GM12878 (cell line): Measurements from ENCODE around the gene SLIT1. TPM values are rescaled to one million over a fixed set of nuclear protein-coding genes. Genes with fewer than 3 reads are reported as not detected.

Experiments
- BCL3 ChIP-seq: IDR thresholded peaks from 2 replicates; pipeline ENCODE4 v1.6.1; 2011; ENCODE audit warnings: borderline replicate concordance, low read depth, mild to moderate bottlenecking, moderate library complexity, low read length; ENCODE audit not compliant: insufficient read depth, poor library complexity, severe bottlenecking
- EP300 ChIP-seq, 2 experiments: fragments of 150-350 bp in 1 of 2; IDR thresholded peaks; 2 replicates each; pipeline ENCODE4 v1.6.1; 2011 to 2012; ENCODE audit warnings: low read depth in 2 of 2, low read length in 2 of 2, borderline replicate concordance in 1 of 2, improper control_type of control experiment in 1 of 2, inconsistent platforms in 1 of 2; ENCODE audit not compliant: control insufficient read depth in 1 of 2
- ESRRA ChIP-seq: IDR thresholded peaks from 2 replicates; pipeline ENCODE4 v1.6.1; 2012; ENCODE audit warnings: mild to moderate bottlenecking, low read length, improper control_type of control experiment
- FOXK2 ChIP-seq: fragments of 450-650 bp; IDR thresholded peaks from 2 replicates; pipeline ENCODE4 v1.6.1; 2017; ENCODE audit warnings: mild to moderate bottlenecking, moderate library complexity
- GATAD2B ChIP-seq: fragments of 450-650 bp; conservative IDR thresholded peaks from 2 replicates; pipeline ENCODE4 v1.6.1; 2017; ENCODE audit warnings: low read depth, mild to moderate bottlenecking, moderate library complexity
- IKZF1 ChIP-seq: fragments of 450-650 bp; conservative IDR thresholded peaks from 2 replicates; pipeline ENCODE4 v1.6.1; 2017; ENCODE audit warnings: antibody characterized with exemption, mild to moderate bottlenecking
- LARP7 ChIP-seq: fragments of 450-650 bp; IDR thresholded peaks from 2 replicates; pipeline ENCODE4 v1.6.1; 2017; ENCODE audit warnings: mild to moderate bottlenecking
- PAX8 ChIP-seq: fragments of 450-650 bp; IDR thresholded peaks from 2 replicates; pipeline ENCODE4 v1.6.1; 2017; ENCODE audit warnings: mild to moderate bottlenecking, moderate library complexity
- RAD21 ChIP-seq: IDR thresholded peaks from 2 replicates; pipeline ENCODE4 v1.6.1; 2011; ENCODE audit warnings: mild to moderate bottlenecking, low read depth, low read length, moderate library complexity; ENCODE audit not compliant: insufficient read depth
- RELB ChIP-seq: fragments of 450-650 bp; IDR thresholded peaks from 2 replicates; pipeline ENCODE4 v1.6.1; 2017; ENCODE audit warnings: low read depth, mild to moderate bottlenecking, moderate library complexity
- RUNX3 ChIP-seq: IDR thresholded peaks from 2 replicates; pipeline ENCODE4 v1.6.1; 2012; ENCODE audit warnings: low read length, inconsistent platforms
- SMC3 ChIP-seq: IDR thresholded peaks from 2 replicates; pipeline ENCODE4 v1.6.1; 2011; ENCODE audit warnings: low read length, improper control_type of control experiment, borderline replicate concordance
- ZBTB11 ChIP-seq: fragments of 450-650 bp; formaldehyde crosslinking; IDR thresholded peaks from 2 replicates; pipeline ENCODE4 v1.5.0; 2022; ENCODE audit warnings: mild to moderate bottlenecking, missing genetic modification characterization
- ZNF274 ChIP-seq: IDR thresholded peaks from one replicate; pipeline ENCODE4 v1.8.0; 2011; ENCODE audit not compliant: insufficient read length, insufficient read depth
- polyA plus RNA-seq, 11 experiments: library from polyadenylated mRNA; depleted of rRNA in 4 of 11; unstranded in 6 of 11; stranded (reverse) in 5 of 11; fragments of >200 nt; fragmentation: Nextera tagmentation in 4 of 11; fragmentation: Illumina TruSeq in 1 of 11; extraction: Ambion mirVana in 4 of 11; extraction: Trizol in 1 of 11; gene quantifications; 1 replicate in 1 of 11; 2 replicates in 10 of 11; pipeline versions ENCODE4 v1.2.1 to v1.2.3, GENCODE V29; 2011 to 2016; ENCODE audit warnings: inconsistent platforms in 2 of 11, missing spikeins in 2 of 11, low read depth in 1 of 11
- total RNA-seq, 4 experiments: library from RNA; depleted of rRNA in 3 of 4; stranded (reverse); fragments of >200 nt in 3 of 4; fragmentation: Illumina TruSeq in 1 of 4; extraction: Trizol in 1 of 4; gene quantifications; 2 replicates each; pipeline versions ENCODE4 v1.2.1 to v1.2.3, GENCODE V29; 2013 to 2021
- TF ChIP-seq, protein P1 (sequence below): IDR thresholded peaks from 2 replicates; pipeline ENCODE4 v1.6.1; 2011; ENCODE audit warnings: mild to moderate bottlenecking, low read depth, low read length, moderate library complexity; ENCODE audit not compliant: insufficient replicate concordance
- TF ChIP-seq, protein P2 (sequence below): fragments of 450-650 bp; IDR thresholded peaks from 2 replicates; pipeline ENCODE4 v1.6.1; 2016; ENCODE audit warnings: mild to moderate bottlenecking
- TF ChIP-seq, protein P3 (sequence below), 3 experiments: IDR thresholded peaks in 2 of 3; conservative IDR thresholded peaks in 1 of 3; 2 replicates each; pipeline ENCODE4 v1.5.1; 2011; ENCODE audit warnings: low read depth in 3 of 3, low read length in 3 of 3, mild to moderate bottlenecking in 3 of 3, control low read depth in 2 of 3, moderate library complexity in 2 of 3, inconsistent platforms in 1 of 3, mixed read lengths in 1 of 3; ENCODE audit not compliant: control insufficient read depth in 2 of 3, insufficient read depth in 1 of 3; ENCODE audit errors: extremely low read depth in 1 of 3

Gene SLIT1
- total and polyA plus RNA-seq, 10 of the 15 experiments (the other 5 are each of a cell fraction or from before 2014, with no cell fraction given): 0.04 to 0.19 (median 0.06) TPM; not detected in 4

GRCh38 chr10:97196223-97197029 is 10.7 kb upstream of the SLIT1 start (continued):
- TF ChIP-seq EP300 (IDR thresholded peaks at IDR 0.05; ENCODE audit: borderline replicate concordance in 1 of 2, control insufficient read depth in 1 of 2, low read depth in 2 of 2, low read length in 2 of 2) (no peak), FOXK2 (no peak), RELB (no peak), RUNX3 (no peak), RAD21 (peak; percentile 63), LARP7 (peak; percentile 54; the same call in 1 of the 2 replicates), ESRRA (peak; percentile 64; the same call in 1 of the 2 replicates), SMC3 (peak; percentile 40), BCL3 (no peak), ZNF274 (no peak), GATAD2B (no peak), PAX8 (no peak), ZBTB11 (no peak), IKZF1 (peak; percentile 28; the same call in 1 of the 2 replicates)
- TF ChIP-seq, protein P1, sequence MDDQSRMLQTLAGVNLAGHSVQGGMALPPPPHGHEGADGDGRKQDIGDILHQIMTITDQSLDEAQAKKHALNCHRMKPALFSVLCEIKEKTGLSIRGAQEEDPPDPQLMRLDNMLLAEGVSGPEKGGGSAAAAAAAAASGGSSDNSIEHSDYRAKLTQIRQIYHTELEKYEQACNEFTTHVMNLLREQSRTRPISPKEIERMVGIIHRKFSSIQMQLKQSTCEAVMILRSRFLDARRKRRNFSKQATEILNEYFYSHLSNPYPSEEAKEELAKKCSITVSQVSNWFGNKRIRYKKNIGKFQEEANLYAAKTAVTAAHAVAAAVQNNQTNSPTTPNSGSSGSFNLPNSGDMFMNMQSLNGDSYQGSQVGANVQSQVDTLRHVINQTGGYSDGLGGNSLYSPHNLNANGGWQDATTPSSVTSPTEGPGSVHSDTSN: no peak
- TF ChIP-seq, protein P2, sequence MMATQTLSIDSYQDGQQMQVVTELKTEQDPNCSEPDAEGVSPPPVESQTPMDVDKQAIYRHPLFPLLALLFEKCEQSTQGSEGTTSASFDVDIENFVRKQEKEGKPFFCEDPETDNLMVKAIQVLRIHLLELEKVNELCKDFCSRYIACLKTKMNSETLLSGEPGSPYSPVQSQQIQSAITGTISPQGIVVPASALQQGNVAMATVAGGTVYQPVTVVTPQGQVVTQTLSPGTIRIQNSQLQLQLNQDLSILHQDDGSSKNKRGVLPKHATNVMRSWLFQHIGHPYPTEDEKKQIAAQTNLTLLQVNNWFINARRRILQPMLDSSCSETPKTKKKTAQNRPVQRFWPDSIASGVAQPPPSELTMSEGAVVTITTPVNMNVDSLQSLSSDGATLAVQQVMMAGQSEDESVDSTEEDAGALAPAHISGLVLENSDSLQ: no peak
- TF ChIP-seq, protein P3, sequence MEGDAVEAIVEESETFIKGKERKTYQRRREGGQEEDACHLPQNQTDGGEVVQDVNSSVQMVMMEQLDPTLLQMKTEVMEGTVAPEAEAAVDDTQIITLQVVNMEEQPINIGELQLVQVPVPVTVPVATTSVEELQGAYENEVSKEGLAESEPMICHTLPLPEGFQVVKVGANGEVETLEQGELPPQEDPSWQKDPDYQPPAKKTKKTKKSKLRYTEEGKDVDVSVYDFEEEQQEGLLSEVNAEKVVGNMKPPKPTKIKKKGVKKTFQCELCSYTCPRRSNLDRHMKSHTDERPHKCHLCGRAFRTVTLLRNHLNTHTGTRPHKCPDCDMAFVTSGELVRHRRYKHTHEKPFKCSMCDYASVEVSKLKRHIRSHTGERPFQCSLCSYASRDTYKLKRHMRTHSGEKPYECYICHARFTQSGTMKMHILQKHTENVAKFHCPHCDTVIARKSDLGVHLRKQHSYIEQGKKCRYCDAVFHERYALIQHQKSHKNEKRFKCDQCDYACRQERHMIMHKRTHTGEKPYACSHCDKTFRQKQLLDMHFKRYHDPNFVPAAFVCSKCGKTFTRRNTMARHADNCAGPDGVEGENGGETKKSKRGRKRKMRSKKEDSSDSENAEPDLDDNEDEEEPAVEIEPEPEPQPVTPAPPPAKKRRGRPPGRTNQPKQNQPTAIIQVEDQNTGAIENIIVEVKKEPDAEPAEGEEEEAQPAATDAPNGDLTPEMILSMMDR (IDR thresholded peaks at IDR 0.05 in 2 of 3, conservative IDR thresholded peaks at IDR 0.05 in 1 of 3; ENCODE audit: control insufficient read depth in 2 of 3, extremely low read depth in 1 of 3, insufficient read depth in 1 of 3, low read depth in 3 of 3, low read length in 3 of 3): peak; percentile 76 to 94 (median 81)
